Measurements from ENCODE around the gene RBX1.

- no peak for TF ChIP-seq POLR2AphosphoS5 (IDR thresholded peaks at IDR 0.05)
- TF ChIP-seq CTCF (IDR thresholded peaks at IDR 0.05) = no peak
Measured at GRCh38 chr22:40957601-40958000, 6.4 kb downstream of the RBX1 start.
